ENCODE results near the gene CD6.

CD6 gene

GRCh38 chr11:60987577-60988277 is 16.2 kb downstream of the CD6 start:
- H3K4me3 ChIP-seq (replicated peaks in 1 of 2; ENCODE audit: low read depth in 2 of 2, low read length in 2 of 2): no peak overlapping the region
- no peak for DNase-seq (ENCODE audit: low read depth in 2 of 2)
- TF ChIP-seq CTCF (IDR thresholded peaks at IDR 0.05; ENCODE audit: low read depth, low read length): no peak

GRCh38 chr11:60988658-60989057 is 17.2 kb downstream of the CD6 start:
- TF ChIP-seq CTCF (IDR thresholded peaks at IDR 0.05; ENCODE audit: low read depth, low read length): no peak
- no peak for DNase-seq (ENCODE audit: low read depth in 2 of 2)
- H3K4me3 ChIP-seq (replicated peaks in 1 of 2; ENCODE audit: low read depth in 2 of 2, low read length in 2 of 2): no peak overlapping the region

- H3K4me3 ChIP-seq (replicated peaks in 1 of 2; ENCODE audit: low read depth in 2 of 2, low read length in 2 of 2): no peak overlapping the region
- no peak for DNase-seq (ENCODE audit: low read depth in 2 of 2)
- no peak for TF ChIP-seq CTCF (IDR thresholded peaks at IDR 0.05; ENCODE audit: low read depth, low read length)
Observed at GRCh38 chr11:60989093-60989650, 17.7 kb downstream of the CD6 start.

- no peak for TF ChIP-seq CTCF (IDR thresholded peaks at IDR 0.05; ENCODE audit: low read depth, low read length)
- DNase-seq (ENCODE audit: low read depth in 2 of 2): no peak
- H3K4me3 ChIP-seq (replicated peaks in 1 of 2; ENCODE audit: low read depth in 2 of 2, low read length in 2 of 2): no peak overlapping the region
Observed at GRCh38 chr11:60991457-60991856, 20.0 kb downstream of the CD6 start.

- peak in 1 of 2 donors; percentile 42 for DNase-seq (ENCODE audit: low read depth in 2 of 2)
- TF ChIP-seq CTCF (IDR thresholded peaks at IDR 0.05; ENCODE audit: low read depth, low read length): no peak
- no peak overlapping the region for H3K4me3 ChIP-seq (replicated peaks in 1 of 2; ENCODE audit: low read depth in 2 of 2, low read length in 2 of 2)
Observed at GRCh38 chr11:60992842-60993409, 21.4 kb downstream of the CD6 start.

- TF ChIP-seq CTCF (IDR thresholded peaks at IDR 0.05; ENCODE audit: low read depth, low read length): no peak
- no peak for DNase-seq (ENCODE audit: low read depth in 2 of 2)
- no peak overlapping the region for H3K4me3 ChIP-seq (replicated peaks in 1 of 2; ENCODE audit: low read depth in 2 of 2, low read length in 2 of 2)
Observed at GRCh38 chr11:60993615-60994014, 22.1 kb downstream of the CD6 start.
